ENCODE measurements around the gene VAV2. TPM values are rescaled to one million over a fixed set of nuclear protein-coding genes. Genes with fewer than 3 reads are reported as not detected.

The VAV2 gene
- total RNA-seq, 1 donor from 2014 or later: 21.0 TPM

DNA sequence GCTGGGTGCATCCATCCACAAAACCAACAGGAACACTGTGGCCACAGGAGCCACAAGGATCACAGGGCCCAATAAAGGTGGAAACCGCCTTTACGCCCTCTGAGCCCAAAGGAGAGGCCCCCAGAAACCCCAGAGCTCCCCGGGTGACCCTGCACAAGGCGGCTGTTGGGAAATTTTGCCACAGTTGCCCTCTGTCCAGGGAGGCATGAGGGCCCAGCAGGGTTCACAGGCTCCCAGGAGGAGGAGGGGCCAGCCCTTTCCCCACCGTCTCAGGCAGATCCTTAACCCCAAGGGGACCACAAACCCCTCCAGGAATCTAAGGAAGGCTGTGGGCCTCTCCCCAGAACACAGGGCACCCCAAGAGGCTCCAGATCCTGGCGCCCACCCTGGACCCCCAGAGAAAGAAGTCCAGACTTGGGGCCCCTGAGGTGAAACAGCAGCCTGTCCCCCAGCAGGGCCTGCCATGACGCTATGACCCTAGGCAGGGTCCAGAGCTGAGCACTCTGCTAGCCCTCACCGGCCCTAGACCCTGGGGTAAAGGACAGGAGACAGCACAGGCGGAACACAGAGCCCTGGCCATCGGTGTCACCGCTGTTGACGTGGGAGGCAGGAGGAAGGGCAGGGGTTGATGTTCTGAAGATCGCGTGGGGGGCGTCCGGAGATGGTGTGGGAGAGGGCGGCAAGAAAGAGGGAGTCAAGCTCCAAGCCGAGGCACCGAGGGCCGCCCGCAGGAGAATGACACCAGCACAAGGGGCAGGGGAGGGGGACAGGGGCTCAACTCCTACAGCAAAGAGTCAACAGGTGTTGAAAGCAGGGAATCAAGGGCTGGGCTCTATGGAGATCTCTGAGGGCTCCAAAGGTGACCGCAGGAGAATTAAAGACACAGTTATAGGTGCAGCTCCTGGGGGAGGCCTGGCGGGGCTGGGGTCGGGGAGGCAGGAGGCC lies 97.5 kb downstream of the VAV2 start:
- no peak for DNase-seq (ENCODE audit: low read depth, low spot score)

DNA sequence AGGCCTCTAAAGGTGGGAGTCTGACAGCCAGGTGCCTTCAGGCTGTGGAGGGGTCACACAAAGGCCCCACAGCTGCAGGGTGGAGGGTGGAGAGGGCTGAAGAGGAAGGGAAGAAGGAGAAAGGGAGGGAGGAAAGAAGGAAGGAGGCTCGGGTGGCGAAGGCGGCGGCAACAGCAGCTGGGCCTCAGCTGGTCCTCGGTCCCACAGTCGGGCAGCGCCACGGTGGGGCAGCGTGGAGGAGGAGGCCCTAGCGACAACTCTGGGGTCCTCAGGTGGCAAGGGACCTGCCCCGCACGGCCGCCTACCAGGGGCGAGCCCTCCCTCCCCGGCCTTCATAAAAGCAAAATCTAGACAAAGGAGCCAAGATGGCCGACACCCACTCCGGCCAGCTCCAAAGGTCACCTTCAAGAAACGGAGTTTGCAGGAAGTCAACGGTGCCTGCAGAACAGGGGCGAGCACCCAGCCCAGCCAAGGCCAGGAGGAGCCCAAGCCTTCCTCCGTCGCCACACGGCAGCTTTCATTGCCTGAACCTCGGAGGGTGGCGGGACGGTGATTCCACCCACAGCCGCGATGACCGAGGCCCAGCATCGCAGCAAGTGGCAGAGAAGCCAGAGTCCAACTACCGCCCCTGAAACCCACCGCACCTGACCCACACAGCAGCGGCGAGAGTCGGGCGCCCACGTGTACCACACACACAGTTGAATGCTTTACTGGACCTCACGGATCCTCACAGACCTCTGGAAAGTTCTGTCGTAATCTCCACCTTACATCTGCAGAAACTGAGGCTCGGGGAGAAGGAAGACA lies 98.7 kb downstream of the VAV2 start:
- DNase-seq (ENCODE audit: low read depth, low spot score): no peak

DNA sequence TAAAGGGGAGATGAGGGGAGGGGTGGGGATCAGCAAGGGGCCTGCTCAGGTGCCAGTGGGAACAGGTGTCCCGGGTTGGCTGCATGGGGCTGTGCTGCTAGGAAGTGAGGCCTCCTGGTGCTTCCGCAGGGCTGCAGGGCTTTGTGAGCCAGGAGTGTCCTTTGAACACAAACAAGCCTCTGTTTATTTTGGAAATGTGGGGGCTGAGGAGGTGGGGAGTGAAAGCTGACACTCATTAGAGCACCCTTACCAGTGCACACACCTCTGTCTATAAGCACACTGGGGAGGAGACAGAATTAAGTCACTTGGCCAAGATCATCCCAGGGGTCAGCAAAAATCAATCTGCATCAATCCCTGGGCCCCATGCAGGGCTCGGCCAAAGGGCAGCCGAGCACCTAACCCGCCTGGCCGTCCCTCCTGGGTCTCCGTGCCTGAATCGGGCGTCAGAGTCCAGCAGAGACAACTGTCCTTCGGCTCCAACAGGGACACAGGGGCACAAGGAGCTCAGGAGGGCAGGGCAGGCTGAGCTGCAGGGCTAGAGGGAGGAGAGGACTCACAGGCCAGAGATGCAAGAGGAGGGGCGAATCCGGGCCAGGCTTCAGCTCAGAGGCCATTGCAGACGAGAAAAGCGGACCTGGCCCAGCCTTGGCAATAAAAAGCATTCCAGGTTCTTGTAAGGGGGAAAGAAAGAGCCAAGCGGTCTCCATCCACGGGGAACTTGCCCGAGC lies 99.8 kb downstream of the VAV2 start:
- no peak for DNase-seq (ENCODE audit: low read depth, low spot score)

DNA sequence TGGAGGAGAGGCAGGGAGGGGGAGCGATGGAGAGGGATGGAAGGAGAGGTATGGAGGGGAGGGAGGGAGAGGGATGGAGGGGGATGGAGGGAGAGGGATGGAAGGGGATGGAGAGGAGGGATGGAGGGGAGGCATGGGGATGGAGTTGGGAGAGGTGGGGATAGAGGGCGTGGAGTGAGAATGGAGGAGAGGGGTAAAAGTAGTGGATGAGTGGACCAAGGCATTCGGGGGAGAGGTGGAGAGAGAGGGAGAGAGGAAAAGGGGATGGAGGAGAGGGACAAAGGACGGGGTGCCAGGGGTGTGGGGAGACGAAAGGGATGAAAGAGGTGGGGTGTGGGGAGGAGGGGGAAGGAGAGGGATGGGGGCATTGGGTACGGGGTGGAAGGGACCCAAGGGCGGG lies 100.4 kb downstream of the VAV2 start:
- DNase-seq (ENCODE audit: low read depth, low spot score): no peak

DNA sequence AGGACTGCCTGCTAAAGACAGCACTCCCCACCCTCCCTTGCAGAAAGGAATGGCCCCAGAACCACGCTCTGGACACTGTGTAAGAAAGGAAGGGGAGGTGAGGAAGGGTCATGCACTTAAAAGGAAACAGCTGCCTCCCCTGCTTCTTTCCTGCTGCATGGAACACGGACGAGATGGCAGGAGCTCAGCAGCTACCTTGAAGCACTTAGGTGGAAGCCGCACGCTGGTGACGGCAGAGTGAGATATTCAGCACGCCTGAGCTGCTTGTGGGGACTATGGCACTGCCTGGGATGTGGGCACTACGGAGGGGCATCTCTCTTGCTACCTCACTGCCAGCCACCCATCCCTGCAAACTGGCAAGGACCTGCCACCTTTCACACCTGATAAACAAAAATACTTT lies 101.5 kb downstream of the VAV2 start:
- DNase-seq (ENCODE audit: low read depth, low spot score): peak; percentile 5

DNA sequence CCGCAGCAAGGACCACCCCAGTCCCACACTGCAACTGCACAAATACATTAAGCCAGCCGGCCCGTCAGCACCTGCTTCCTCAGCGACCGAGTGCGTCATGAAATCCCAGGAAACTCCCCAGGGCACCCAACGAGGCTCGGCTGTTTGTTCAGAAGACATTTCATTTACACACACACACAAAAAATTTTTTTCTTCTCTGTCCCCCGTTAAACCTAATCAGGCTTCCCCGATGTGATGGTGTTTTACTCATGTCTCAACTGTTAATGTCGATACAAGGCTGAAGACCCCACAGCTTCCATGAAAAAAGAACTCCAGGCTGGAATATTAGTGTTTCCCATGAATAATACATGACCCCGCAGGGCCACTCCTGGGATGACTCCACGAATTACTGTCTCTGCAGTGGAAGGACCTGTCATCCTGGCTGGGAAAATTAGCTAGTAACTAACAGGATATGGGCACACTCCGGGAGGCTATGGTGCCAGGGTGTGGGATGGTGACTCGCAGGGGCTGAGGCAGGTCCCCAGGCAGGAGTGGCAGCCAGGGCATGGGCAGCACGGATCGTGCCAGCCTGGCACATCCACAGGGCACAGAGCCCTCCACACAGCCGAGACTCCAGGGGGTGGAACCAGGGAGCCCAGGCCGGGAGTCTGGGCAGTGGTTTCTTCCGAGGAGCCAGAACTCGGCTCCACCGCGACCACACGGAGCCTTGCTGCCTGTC lies 102.4 kb downstream of the VAV2 start:
- DNase-seq (ENCODE audit: low read depth, low spot score): no peak

DNA sequence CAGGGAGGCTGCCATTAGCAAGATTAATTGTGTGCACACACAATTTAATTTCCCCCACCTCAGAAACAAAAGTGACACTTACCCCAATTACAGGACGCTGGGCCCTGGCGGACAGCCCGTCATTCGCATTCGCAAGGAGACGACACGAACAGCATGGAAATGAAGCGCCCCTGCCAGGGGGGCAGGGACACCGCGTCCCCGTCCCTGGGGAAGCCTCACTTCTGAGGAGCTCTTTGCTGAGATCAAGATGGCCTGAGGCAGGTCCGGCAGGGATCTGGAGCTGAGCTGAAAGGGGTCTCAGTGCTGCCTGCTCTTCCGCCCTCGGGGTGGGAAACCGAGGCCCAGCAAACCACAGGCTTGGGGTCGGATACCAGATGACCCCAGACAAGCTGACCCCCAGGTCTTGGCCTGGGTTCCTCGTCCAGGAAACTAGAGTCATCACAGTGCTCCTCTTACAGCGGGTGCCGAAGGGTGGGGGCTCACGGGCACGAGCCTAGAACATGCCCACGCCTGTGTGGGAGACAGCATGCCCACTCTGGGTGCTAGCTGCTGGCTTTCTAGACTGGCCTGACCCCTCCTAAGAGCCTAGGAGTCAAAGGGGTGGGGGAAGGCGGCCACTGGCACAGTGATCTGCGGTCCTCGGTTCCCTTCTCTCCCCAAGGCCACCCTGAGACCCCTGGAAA lies 103.2 kb downstream of the VAV2 start:
- no peak for DNase-seq (ENCODE audit: low read depth, low spot score)

DNA sequence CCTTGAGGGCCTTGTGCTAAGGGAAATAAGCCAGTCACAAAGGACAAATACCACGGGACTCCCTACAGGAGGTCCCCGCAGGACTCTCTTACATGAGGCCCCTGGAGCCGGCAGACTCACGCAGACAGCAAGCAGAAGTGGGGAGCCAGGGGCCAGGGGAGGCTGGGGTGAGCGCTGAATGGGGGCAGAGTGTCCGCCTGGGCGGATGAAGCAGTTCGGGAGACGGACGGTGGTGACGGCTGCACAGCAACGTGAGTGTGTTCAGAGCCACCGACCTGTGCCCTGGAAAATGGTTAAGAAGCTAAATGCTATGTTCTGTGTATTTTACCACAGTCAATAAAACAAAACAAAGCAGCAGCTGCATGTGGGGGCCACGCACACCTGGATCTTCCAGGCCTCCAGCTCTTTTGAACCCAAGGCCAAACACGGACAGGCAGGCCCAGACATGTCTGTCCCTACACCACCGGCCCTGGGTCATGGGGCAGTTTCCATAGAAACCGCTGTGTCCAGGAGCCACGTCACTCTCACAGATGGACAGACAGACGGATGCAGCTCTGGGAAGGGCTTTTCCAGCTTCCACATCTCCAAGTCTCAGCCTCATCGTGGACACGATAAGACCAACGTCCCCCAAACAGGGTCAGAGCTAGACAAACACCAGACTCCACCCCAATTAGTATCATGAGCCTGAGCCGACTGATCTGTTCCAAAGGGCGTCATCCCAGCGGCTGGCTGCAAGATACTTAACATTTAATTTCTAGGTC lies 103.9 kb downstream of the VAV2 start:
- no peak for DNase-seq (ENCODE audit: low read depth, low spot score)

DNA sequence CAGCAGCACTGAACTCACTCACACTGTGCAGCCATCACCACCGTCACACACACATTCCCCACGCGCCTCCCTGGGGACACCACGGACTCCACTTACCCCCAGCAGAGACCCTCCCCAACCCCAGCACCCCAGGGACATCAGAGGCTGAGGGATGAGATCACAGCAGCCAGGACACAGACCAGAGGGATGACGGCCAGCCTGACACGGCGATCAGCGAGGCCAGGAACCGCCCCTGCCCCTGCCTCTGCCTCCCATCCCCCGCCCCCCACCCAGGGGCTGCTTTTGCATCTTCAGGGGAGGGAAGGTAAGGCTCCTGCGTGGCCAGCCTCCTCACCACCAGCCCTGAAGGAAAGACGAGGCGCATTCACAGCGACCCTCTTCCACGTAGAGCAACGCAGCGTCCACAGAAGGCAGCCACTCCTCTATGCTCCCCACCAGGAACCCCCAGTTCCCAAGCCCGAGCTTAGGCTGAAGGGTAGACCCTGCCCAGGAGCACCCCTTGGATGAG lies 104.5 kb downstream of the VAV2 start:
- DNase-seq (ENCODE audit: low read depth, low spot score): no peak

DNA sequence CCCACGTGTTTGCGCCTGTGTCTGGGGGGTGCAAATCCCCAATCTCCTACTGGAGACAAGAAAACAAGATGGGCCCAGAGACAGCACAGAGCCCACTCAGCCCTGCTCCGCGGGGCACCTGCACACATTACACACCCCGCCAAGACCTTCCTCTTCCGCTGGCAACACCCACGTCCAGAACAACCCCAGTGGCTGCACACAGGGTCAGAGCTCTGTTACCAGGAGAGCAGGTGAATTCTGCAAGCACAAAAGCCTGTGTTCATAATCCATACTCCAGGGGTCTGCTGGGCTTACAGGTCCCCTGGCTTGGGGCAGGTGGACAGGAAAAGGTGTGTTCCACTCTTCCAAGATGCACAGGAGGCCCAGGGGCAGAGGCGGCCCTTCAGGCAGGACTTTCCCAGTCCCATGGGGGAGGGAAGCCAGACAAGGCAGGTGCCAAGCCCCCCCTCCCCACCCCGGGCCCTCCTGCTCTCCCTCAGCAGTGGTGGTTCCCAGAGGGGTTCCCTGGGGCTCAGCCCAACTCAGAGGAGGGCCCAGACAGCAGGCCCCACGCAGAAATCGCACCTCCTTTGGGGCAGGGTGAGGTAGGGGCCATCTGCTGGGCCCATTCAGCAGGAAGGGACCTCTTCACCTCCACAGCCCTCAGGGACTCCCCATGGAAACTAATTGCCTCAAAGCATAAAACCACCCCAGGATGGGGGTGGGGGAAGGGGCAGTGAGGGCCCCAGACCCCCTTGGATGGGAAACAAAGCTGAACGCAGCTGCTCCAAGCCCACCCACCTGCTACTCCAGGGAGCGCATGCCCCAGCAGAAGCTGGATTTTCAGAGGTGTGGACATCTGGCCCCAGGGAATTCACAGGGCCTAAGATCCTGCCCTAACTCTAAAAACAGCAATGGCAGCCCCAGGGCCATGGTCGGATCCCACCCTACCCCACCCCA lies 105.3 kb downstream of the VAV2 start:
- DNase-seq (ENCODE audit: low read depth, low spot score): no peak

DNA sequence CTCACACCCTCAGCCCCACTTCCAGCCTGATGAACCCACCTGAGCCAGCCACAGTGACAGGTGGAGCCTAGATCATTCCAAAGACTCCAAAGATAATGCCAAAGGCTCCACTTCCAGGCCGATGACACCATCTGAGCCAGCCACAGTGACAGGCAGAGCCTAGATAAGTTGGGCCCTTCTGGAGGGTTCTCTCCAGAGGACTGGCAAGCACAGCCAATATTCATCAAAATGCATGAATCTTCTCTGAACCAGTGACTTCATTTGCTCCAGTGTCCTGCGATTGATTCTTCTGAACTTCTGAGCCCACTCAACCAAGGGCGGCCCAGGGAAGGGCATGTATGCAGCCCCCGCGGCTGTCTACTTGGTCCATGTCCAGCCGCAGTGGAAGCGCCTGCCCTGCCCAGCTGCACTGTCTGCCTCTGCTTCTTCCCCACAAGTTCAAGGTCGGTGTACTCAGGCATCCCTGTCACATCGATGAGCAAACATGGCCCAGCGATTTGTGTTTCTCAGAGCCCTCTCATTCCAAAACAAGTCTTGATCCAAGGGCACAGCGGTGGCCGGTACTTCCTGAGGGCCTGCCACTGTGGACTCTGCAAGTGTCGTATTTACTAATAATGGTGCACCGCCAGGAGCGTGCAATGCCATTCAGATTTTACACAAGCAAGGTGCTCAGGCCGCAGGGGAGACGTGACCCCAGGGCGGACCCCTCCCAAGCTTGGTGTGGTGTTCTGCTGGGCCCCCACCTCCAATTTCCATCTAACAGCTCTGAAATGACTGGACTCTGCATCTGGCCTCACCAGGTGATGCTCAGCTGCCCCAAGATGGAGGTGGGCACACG lies 107.0 kb downstream of the VAV2 start:
- no peak for DNase-seq (ENCODE audit: low read depth, low spot score)

DNA sequence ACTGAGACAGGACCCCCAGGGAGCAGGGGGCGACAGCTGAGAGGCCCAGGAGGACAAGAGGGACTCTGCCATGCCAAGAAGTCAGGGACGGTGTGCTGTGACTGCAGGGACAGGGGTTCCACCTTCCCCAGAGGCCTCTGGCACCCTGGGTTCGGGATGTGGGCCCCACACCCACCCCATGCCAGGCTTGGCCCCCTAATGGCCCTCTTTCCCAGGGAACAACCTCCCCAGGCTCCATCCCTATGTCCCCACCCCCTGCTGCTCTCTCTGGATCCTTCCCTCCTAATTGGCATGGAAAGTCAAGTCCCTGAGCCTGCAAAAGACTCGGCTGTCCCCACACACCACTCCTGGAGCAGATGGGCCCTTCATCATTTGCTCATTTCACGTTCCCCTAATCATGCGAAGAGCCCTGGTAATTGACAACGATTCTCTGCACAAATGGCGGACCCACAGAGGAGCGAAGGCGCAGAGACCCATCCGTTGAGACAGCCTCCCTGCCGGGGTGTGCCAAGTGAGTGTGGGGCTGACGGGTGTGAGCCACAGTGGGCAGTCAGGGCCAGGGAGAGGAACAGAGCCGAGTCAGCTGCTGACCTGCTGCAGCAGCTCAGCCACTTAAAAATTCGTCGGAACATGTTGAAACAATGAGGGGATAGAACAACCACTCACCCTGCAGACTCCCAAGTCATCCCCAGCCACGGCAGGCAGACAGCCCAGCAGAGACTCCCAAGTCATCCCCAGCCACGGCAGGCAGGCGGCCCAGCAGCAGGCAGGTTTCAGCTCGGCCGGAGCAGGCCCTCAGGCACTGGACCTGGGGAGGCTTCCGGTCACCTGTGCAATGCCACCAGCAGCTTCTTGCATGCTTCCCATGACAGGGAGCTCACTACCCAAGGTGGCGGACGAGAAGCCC lies 109.0 kb downstream of the VAV2 start:
- DNase-seq (ENCODE audit: low read depth, low spot score): no peak

DNA sequence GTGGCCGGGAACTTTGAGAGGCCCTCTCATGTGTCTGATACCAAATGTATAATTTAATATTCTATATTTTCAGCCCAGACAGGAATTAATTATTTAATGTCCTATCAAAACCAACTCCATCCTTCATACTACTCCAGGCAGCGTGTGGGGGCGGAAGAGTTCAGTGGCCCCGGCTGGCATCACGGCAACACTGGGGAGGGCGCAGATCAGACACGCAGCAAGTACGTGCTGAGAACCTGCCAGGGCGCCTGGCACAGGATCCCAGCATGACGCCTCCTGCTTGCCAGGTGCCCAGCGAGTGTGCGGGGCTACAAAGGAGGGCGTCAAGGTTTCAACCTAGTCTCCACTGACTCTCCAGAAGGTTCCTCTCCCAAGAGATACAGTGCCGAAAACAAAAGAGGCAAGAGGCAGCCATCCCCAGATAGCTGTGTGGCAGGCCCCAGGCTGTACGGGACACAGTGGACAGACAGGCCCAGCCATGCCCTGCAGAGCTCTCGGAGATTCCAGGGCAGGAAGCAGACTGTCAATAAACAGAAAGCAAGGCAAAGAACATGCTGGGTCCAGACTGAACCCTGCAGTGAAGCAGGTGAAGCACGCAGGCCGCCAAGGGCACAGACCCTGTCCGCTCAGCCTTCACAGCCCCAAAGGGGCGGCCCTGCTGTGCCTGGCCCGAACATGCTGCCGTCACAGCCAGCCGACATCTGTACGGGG lies 110.3 kb downstream of the VAV2 start:
- no peak for DNase-seq (ENCODE audit: low read depth, low spot score)

DNA sequence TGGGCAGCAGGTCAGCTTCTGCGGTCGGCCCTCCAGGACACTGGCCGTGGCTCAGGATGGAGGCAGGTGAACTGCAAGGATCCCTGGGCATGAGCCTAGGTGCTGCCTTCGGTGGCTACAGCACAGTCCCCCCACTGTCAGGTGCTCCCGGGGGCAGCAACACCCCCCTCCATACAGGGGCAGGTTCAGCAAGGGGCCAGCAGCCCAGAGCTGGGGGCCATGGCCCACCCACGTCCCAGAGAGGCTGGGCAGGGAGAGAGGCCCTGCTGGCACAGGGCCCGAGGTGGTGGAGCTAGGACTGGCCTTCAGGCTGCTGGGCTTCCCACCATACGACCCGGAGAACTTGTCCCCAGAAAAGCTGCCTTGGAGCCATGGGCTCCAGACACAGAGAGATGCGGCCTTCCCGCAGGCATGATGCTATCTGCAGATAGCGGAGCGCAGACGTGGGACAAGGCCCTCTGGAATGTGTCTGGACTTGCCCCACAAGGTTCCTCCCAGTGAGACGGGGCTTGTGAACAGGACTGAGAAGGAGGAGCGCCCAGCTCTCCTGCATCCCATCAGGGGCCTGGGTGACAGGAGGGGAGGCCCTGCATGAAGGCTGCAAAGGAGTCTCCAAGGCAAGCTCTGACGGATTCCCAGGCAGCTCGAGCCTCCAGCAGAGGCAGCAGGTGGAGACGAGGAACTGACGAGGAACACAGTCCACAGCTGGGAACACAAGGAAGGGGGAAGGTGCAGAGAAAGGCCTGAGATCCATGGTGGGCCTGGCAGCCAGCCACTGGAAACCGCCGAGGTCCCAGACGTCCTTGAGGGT lies 111.1 kb downstream of the VAV2 start:
- DNase-seq (ENCODE audit: low read depth, low spot score): no peak

DNA sequence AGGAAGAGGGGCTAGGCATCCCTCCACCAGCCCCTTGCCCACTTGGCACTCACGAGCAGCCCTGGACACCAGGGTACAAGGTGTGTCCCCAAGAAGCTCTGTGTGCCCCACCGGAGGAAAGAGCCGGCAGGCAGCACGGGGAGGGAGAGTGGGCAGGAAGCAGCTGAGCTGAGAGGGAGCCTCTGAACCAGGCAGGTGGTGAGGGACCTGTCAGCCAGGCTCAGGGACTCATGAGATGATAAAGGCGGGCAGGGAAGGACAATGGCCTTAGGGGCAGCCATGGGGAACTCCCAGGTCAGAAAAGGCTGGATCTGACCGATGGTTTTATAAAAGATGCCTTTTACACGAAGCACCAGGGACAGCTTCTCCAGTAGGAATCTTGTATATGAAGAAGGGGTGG lies 112.0 kb downstream of the VAV2 start:
- DNase-seq (ENCODE audit: low read depth, low spot score): no peak

Measured in pulmonary artery endothelial cell (primary cell).